Endothelial cell of umbilical vein (primary cell): Measurements from ENCODE around the gene KLHL42.

ENCODE experiments used
- CTCF ChIP-seq, 2 donors: IDR thresholded peaks; 1 replicate in 1 of 2; 2 replicates in 1 of 2; pipeline ENCODE4 v1.5.1; 2011; ENCODE audit warnings: low read length in 2 of 2, mild to moderate bottlenecking in 2 of 2, moderate library complexity in 2 of 2, control low read depth in 1 of 2, inconsistent platforms in 1 of 2, low read depth in 1 of 2; ENCODE audit not compliant: insufficient read depth in 1 of 2; ENCODE audit errors: extremely low read depth in 1 of 2
- EZH2 ChIP-seq: IDR thresholded peaks from 2 replicates; pipeline ENCODE4 v1.6.1; 2012; ENCODE audit warnings: borderline replicate concordance, low read depth, mild to moderate bottlenecking, moderate library complexity, low read length, inconsistent platforms; ENCODE audit not compliant: severe bottlenecking
- JUN ChIP-seq: IDR thresholded peaks from 2 replicates; pipeline ENCODE4 v1.6.1; 2011; ENCODE audit warnings: borderline replicate concordance, low read depth; ENCODE audit not compliant: insufficient read length, insufficient read depth
- MAX ChIP-seq: IDR thresholded peaks from 2 replicates; pipeline ENCODE4 v1.6.1; 2011; ENCODE audit not compliant: insufficient read depth, insufficient read length
- POLR2A ChIP-seq: IDR thresholded peaks from 2 replicates; pipeline ENCODE4 v1.6.1; 2012; ENCODE audit warnings: low read depth, mild to moderate bottlenecking, control low read depth, low read length
- POLR2AphosphoS5 ChIP-seq: IDR thresholded peaks from 2 replicates; pipeline ENCODE4 v1.6.1; 2012; ENCODE audit warnings: low read depth, mild to moderate bottlenecking, control low read depth, low read length, moderate library complexity; ENCODE audit not compliant: insufficient read depth

- TF ChIP-seq POLR2A (no peak), CTCF (IDR thresholded peaks at IDR 0.05; ENCODE audit: extremely low read depth in 1 of 2, insufficient read depth in 1 of 2, low read depth in 1 of 2, low read length in 2 of 2) (no peak), POLR2AphosphoS5 (no peak), JUN (no peak), EZH2 (no peak), MAX (no peak)
These were observed 30.7 kb downstream of the KLHL42 start for GRCh38 chr12:27810756-27811155.
